HEK293 (cell line): ENCODE data around the gene NKD1.

Experiments
- CTCF ChIA-PET: fragments of 350-600 bp; formaldehyde crosslinking; extraction: SDS; loops from one replicate; lab custom pipeline; 2021; ENCODE audit warnings: antibody characterized with exemption; lab: Yijun Ruan, JAX
- POLR2A ChIA-PET: fragments of 300-600 bp; formaldehyde crosslinking; extraction: SDS; loops from one replicate; lab custom pipeline; 2020; ENCODE audit warnings: antibody characterized with exemption, inconsistent platforms; lab: Yijun Ruan, JAX
- H3K27ac ChIP-seq: fragments of 200-500 bp; sonication (Bioruptor generic); 2 replicates; pipeline ENCODE4 v1.5.1; 2014; ENCODE audit warnings: low read depth, low read length, control low read depth, inconsistent platforms; ENCODE audit errors: extremely low read depth
- H3K36me3 ChIP-seq, 2 experiments: fragments of 200-500 bp in 1 of 2; sonication (Bioruptor generic) in 1 of 2; 1 replicate in 1 of 2; 2 replicates in 1 of 2; pipeline ENCODE4 v1.5.1; 2014 to 2017; ENCODE audit warnings: inconsistent platforms in 2 of 2, low read length in 2 of 2; ENCODE audit not compliant: control insufficient read depth in 2 of 2, insufficient read depth in 1 of 2
- H3K4me1 ChIP-seq: fragments of 200-500 bp; sonication (Bioruptor generic); 2 replicates; pipeline ENCODE4 v1.5.1; 2014; ENCODE audit warnings: mild to moderate bottlenecking, low read length, inconsistent platforms; ENCODE audit not compliant: control insufficient read depth, insufficient read depth
- H3K4me3 ChIP-seq: 2 replicates; pipeline ENCODE4 v1.5.1; 2011; ENCODE audit warnings: low read depth, mild to moderate bottlenecking, control low read depth, low read length, moderate library complexity
- H3K9me3 ChIP-seq: fragments of 200-500 bp; sonication (Bioruptor generic); 2 replicates; pipeline ENCODE4 v1.5.1; 2014; ENCODE audit warnings: low read depth, low read length, inconsistent platforms; ENCODE audit not compliant: control insufficient read depth, insufficient read depth
- GFI1B ChIP-seq: fragments of 450-650 bp; formaldehyde crosslinking; IDR thresholded peaks from 2 replicates; pipeline ENCODE4 v1.5.1; 2016; ENCODE audit warnings: missing biosample characterization, missing genetic modification characterization
- HOXA7 ChIP-seq: sonication (generic); formaldehyde crosslinking; IDR thresholded peaks from 2 replicates; pipeline ENCODE4 v1.8.1; 2022; ENCODE audit warnings: missing genetic modification reagents, borderline replicate concordance
- IKZF3 ChIP-seq: fragments of 450-650 bp; IDR thresholded peaks from 2 replicates; pipeline ENCODE4 v1.5.0; 2018; ENCODE audit warnings: missing biosample characterization, mild to moderate bottlenecking, missing genetic modification characterization, moderate library complexity
- KLF9 ChIP-seq: fragments of 450-650 bp; formaldehyde crosslinking; IDR thresholded peaks from 2 replicates; pipeline ENCODE4 v1.5.1; 2016; ENCODE audit warnings: missing biosample characterization, missing genetic modification characterization, low read depth
- PRDM6 ChIP-seq: fragments of 450-650 bp; formaldehyde crosslinking; IDR thresholded peaks from 2 replicates; pipeline ENCODE4 v1.5.1; 2017; ENCODE audit warnings: missing biosample characterization, missing genetic modification characterization
- ZNF155 ChIP-seq: fragments of 450-650 bp; formaldehyde crosslinking; IDR thresholded peaks from 2 replicates; pipeline ENCODE4 v1.5.1; 2016; ENCODE audit warnings: missing biosample characterization, missing genetic modification characterization
- ZNF157 ChIP-seq: fragments of 450-650 bp; formaldehyde crosslinking; IDR thresholded peaks from 2 replicates; pipeline ENCODE4 v1.5.1; 2016; ENCODE audit warnings: missing biosample characterization, missing genetic modification characterization
- ZNF239 ChIP-seq: fragments of 450-650 bp; formaldehyde crosslinking; IDR thresholded peaks from 2 replicates; pipeline ENCODE4 v1.5.1; 2016; ENCODE audit warnings: missing biosample characterization, missing genetic modification characterization
- ZNF324 ChIP-seq: fragments of 450-650 bp; formaldehyde crosslinking; IDR thresholded peaks from 2 replicates; pipeline ENCODE4 v1.5.1; 2016; ENCODE audit warnings: missing biosample characterization, missing genetic modification characterization
- ZNF335 ChIP-seq: fragments of 450-650 bp; formaldehyde crosslinking; conservative IDR thresholded peaks from 2 replicates; pipeline ENCODE4 v1.5.1; 2016; ENCODE audit warnings: missing biosample characterization, missing genetic modification characterization
- ZNF423 ChIP-seq: fragments of 450-650 bp; formaldehyde crosslinking; IDR thresholded peaks from 2 replicates; pipeline ENCODE4 v1.5.1; 2016; ENCODE audit warnings: missing biosample characterization, missing genetic modification characterization
- ZNF548 ChIP-seq: fragments of 450-650 bp; formaldehyde crosslinking; IDR thresholded peaks from 2 replicates; pipeline ENCODE4 v1.5.1; 2016; ENCODE audit warnings: missing biosample characterization, missing genetic modification characterization
- ZNF560 ChIP-seq: fragments of 450-650 bp; formaldehyde crosslinking; IDR thresholded peaks from 2 replicates; pipeline ENCODE4 v1.5.1; 2017; ENCODE audit warnings: missing biosample characterization, missing genetic modification characterization, borderline replicate concordance
- ZNF596 ChIP-seq: fragments of 450-650 bp; IDR thresholded peaks from 2 replicates; pipeline ENCODE4 v1.5.0; 2018; ENCODE audit warnings: missing biosample characterization, mild to moderate bottlenecking, missing genetic modification characterization, moderate library complexity
- ZNF623 ChIP-seq: fragments of 450-650 bp; formaldehyde crosslinking; IDR thresholded peaks from 2 replicates; pipeline ENCODE4 v1.5.1; 2016; ENCODE audit warnings: missing biosample characterization, missing genetic modification characterization
- ZNF747 ChIP-seq: fragments of 450-650 bp; formaldehyde crosslinking; IDR thresholded peaks from 2 replicates; pipeline ENCODE4 v1.5.1; 2016; ENCODE audit warnings: missing biosample characterization, missing genetic modification characterization
- ZNF76 ChIP-seq: fragments of 450-650 bp; formaldehyde crosslinking; IDR thresholded peaks from 2 replicates; pipeline ENCODE4; 2016; ENCODE audit warnings: low read depth, missing biosample characterization, missing genetic modification characterization, borderline replicate concordance
- ZNF777 ChIP-seq: fragments of 450-650 bp; formaldehyde crosslinking; IDR thresholded peaks from 2 replicates; pipeline ENCODE4 v1.5.1; 2017; ENCODE audit warnings: missing biosample characterization, missing genetic modification characterization, borderline replicate concordance
- TF ChIP-seq, protein P1 (sequence below): fragments of 450-650 bp; formaldehyde crosslinking; IDR thresholded peaks from 2 replicates; pipeline ENCODE4 v1.5.1; 2016; ENCODE audit warnings: missing biosample characterization, missing genetic modification characterization
- TF ChIP-seq, protein P2 (sequence below): fragments of 450-650 bp; formaldehyde crosslinking; IDR thresholded peaks from 2 replicates; pipeline ENCODE4 v1.5.1; 2016; ENCODE audit warnings: missing biosample characterization, missing genetic modification characterization

Gene NKD1

DNA sequence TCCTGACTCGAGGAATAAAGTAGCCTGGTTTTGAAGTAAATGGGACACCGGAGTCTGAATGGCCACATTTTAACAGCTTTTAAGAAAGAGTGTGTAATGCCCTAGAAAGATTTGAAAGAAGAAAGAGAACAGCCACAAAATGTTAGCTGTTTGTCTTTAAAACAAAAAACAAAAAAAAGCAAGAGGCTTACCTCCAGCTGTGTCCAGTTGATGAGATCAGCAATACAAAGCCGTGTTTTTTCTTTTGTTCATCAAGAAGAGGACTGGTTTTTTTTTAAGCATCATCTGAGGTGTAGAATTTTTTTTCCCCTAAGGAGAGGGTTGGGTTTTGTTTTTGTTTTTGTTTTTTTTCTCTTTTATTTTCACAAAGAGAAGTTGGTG, 58.8 kb downstream of the NKD1 start:
- H3K9me3 ChIP-seq = no peaks in the 10 kb centered on the region
- H3K4me1 ChIP-seq = no peaks in the 10 kb centered on the region
- TF ChIP-seq, protein P1, sequence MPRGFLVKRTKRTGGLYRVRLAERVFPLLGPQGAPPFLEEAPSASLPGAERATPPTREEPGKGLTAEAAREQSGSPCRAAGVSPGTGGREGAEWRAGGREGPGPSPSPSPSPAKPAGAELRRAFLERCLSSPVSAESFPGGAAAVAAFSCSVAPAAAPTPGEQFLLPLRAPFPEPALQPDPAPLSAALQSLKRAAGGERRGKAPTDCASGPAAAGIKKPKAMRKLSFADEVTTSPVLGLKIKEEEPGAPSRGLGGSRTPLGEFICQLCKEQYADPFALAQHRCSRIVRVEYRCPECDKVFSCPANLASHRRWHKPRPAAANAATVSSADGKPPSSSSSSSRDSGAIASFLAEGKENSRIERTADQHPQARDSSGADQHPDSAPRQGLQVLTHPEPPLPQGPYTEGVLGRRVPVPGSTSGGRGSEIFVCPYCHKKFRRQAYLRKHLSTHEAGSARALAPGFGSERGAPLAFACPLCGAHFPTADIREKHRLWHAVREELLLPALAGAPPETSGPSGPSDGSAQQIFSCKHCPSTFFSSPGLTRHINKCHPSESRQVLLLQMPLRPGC (tag by site-specific recombination) = no peak
- no peak for TF ChIP-seq PRDM6
- no peak for TF ChIP-seq ZNF596 (tag by site-specific recombination)
- no peak for TF ChIP-seq GFI1B (tag by site-specific recombination)
- TF ChIP-seq ZNF76 = no peak
- TF ChIP-seq ZNF324 (tag by site-specific recombination) = no peak
- no peak for TF ChIP-seq HOXA7
- no peak for TF ChIP-seq ZNF157 (tag by site-specific recombination)
- TF ChIP-seq IKZF3 = no peak
- TF ChIP-seq ZNF155 (tag by site-specific recombination) = no peak
- TF ChIP-seq ZNF548 = no peak
- TF ChIP-seq ZNF423 = no peak
- no peak for TF ChIP-seq ZNF747 (tag by site-specific recombination)
- TF ChIP-seq ZNF623 (tag by site-specific recombination) = no peak
- no peak for TF ChIP-seq ZNF777 (tag by site-specific recombination)
- ChIA-PET CTCF (interaction anchor here (0.7 kb wide), 1 partner anchor 280 kb away, joined by 3 read pairs; no protein-coding TSS in a partner anchor), POLR2A (no interaction called here)
- H3K27ac ChIP-seq = no peak overlapping the region
- H3K36me3 ChIP-seq = no peaks in the 10 kb centered on the region
- no peak overlapping the region for H3K4me3 ChIP-seq

GRCh38 chr16:50607447-50607846, 59.3 kb downstream of the NKD1 start:
- ChIA-PET CTCF (no interaction called here), POLR2A (no interaction called here)
- Histone ChIP-seq H3K36me3 (no peaks in the 10 kb centered on the region), H3K9me3 (no peaks in the 10 kb centered on the region)
- TF ChIP-seq ZNF239 (tag by site-specific recombination) (peak; percentile 80; the same call in 1 of the 2 replicates), ZNF560 (tag by site-specific recombination) (no peak)
- TF ChIP-seq, all 188 proteins: peak for 1
- Histone ChIP-seq H3K4me3 (no peak overlapping the region), H3K27ac (no peak overlapping the region), H3K4me1 (no peaks in the 10 kb centered on the region)

DNA sequence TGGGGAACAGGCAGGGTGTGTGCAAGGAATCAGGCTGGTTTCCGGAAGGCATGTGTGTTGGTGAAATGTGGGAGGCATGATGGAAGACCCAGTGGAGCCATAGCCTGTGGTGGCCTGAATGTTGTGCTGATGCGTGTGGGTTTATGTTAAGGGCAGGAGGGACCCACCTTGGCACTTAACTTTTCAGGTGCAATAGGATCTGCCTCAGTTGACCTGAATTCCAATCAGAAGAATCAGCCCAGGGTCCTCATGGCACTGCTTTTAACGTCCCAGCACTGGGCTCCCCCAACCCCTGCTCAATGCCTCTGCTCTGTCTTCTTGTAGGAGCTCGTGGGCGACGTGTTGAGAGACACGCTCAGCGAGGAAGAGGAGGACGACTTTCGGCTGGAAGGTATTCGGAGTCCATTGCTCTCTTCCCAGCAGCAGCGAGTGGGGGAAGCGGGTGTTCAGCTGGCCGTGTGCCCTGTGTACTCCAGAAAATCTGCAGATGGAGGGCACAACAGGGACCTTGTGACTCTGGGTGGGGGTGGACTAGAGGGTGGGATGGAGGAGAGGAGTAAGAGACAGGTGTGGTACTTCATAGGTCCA, 59.9 kb downstream of the NKD1 start:
- Histone ChIP-seq H3K9me3 (no peaks in the 10 kb centered on the region), H3K27ac (no peak overlapping the region), H3K4me3 (no peak overlapping the region), H3K4me1 (no peaks in the 10 kb centered on the region), H3K36me3 (no peaks in the 10 kb centered on the region)
- ChIA-PET POLR2A (no interaction called here), CTCF (interaction anchor here (3.0 kb wide), 1 partner anchor 57 kb away, joined by 8 read pairs; no protein-coding TSS in a partner anchor)
- TF ChIP-seq KLF9 (tag by site-specific recombination) = no peak
- TF ChIP-seq ZNF335 = no peak
- TF ChIP-seq, protein P2, sequence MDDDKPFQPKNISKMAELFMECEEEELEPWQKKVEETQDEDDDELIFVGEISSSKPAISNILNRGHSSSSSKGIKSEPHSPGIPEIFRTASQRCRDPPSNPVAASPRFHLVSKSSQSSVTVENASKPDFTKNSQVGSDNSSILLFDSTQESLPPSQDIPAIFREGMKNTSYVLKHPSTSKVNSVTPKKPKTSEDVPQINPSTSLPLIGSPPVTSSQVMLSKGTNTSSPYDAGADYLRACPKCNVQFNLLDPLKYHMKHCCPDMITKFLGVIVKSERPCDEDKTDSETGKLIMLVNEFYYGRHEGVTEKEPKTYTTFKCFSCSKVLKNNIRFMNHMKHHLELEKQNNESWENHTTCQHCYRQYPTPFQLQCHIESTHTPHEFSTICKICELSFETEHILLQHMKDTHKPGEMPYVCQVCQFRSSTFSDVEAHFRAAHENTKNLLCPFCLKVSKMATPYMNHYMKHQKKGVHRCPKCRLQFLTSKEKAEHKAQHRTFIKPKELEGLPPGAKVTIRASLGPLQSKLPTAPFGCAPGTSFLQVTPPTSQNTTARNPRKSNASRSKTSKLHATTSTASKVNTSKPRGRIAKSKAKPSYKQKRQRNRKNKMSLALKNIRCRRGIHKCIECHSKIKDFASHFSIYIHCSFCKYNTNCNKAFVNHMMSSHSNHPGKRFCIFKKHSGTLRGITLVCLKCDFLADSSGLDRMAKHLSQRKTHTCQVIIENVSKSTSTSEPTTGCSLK (tag by site-specific recombination) = no peak
